Posterior vena cava (tissue), 2 donors: Measurements from ENCODE around the gene MRM1. TPM values are rescaled to one million over a fixed set of nuclear protein-coding genes. Genes with fewer than 3 reads are reported as not detected.

ENCODE experiments used
- DNase-seq: peaks from one replicate; pipeline ENCODE4 v3.0.0-alpha.2; 2020; ENCODE audit warnings: low spot score
- intact Hi-C, 2 donors: fragments of 100-400 bp; cut with DNase I; formaldehyde crosslinking; loops; one replicate each; pipeline versions ENCODE4 v1.14.1 to v1.14.2; 2022 to 2023
- long read RNA-seq, 2 donors: library from polyadenylated mRNA; unstranded; transcript quantifications; one replicate each; pipeline ENCODE4 v2.0.0, GENCODE V29; 2020 to 2021
- total RNA-seq, 2 donors: library from RNA; stranded (reverse); fragmentation: NEBNext Ultra II Directional; extraction: Animal tissue kit (Norgen Biotek cat#: 25700); gene quantifications; one replicate each; pipeline ENCODE4 v1.2.1, GENCODE V29; 2021
- donor health status: DM: yes; HTN: yes; CAD: no.
- donor health status: DM: yes; HTN: yes; CAD: no.

The MRM1 gene, protein sequence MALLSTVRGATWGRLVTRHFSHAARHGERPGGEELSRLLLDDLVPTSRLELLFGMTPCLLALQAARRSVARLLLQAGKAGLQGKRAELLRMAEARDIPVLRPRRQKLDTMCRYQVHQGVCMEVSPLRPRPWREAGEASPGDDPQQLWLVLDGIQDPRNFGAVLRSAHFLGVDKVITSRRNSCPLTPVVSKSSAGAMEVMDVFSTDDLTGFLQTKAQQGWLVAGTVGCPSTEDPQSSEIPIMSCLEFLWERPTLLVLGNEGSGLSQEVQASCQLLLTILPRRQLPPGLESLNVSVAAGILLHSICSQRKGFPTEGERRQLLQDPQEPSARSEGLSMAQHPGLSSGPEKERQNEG
- total RNA-seq, result 1 to 10 TPM; 2.9 to 3.8 TPM
- long read RNA-seq, donor 1, partial matches to known transcripts, result 0 of 1 reads
- long read RNA-seq, donor 1, other reads (novel, unspliced or antisense), result 1 of 1 reads
- long read RNA-seq, donor 2, transcript MRM1-204 (5 exons, 1,857 nt), result major isoform, 17 of 22 reads
- long read RNA-seq, donor 2, partial matches to known transcripts, result 1 of 22 reads
- long read RNA-seq, donor 2, other reads (novel, unspliced or antisense), result 4 of 22 reads

DNA sequence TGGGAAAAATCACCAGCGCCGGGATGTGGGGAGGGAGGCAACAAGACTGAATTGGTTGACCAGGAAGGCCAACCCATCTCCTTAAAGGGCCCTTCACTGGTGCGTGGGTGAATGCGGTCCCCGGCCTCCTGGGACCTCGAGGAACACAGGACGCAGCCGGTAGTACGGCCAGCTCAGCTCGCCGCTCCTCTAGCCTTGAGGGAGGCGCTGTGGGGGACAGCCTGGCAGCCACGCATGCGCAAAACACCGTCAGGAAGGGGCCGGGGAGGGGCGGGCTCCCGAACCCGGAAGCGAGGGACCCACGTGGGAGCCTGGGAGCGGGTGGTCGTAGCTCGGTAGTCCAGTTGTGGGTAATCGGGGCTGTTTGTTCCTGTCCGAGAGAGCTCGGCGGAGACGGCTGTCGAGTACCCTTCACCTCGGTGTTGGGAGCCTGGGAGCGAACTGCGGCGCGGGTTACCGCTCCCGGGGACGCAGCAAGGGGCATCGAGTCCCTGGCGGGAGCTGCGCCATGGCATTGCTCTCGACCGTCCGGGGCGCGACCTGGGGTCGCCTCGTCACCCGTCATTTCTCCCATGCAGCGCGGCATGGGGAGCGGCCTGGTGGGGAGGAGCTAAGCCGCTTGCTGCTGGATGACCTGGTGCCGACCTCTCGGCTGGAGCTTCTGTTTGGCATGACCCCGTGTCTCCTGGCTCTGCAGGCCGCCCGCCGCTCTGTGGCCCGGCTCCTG, at the start of gene MRM1:
MRM1 (plus strand) TSS at position 281 of the 727 bp plus-strand sequence; CDS start at position 509, 228 bp downstream.
- DNase-seq, result peak; percentile 98
- intact Hi-C loops, result no loop called here

DNA sequence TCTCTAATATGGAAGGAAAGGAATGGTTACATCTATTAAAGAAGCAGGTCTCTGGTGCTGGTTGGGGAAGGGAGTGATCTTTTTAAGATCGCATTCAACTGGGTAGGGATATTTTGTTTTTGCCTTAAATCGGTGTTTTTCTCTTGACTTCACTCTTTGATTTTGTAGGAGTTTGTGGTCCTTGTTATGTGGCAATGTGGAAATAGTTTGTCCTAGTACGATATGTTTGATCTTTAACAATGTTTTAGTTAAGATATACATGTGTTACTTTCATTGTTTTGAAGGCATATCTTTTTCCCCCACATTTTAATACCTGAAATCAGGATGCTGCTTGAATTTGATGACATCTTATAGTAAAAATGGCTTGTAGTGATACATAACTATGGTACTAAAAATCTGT, 47.9 kb upstream of the MRM1 start:
- intact Hi-C loops, result no loop called here
- DNase-seq, result no peak

DNA sequence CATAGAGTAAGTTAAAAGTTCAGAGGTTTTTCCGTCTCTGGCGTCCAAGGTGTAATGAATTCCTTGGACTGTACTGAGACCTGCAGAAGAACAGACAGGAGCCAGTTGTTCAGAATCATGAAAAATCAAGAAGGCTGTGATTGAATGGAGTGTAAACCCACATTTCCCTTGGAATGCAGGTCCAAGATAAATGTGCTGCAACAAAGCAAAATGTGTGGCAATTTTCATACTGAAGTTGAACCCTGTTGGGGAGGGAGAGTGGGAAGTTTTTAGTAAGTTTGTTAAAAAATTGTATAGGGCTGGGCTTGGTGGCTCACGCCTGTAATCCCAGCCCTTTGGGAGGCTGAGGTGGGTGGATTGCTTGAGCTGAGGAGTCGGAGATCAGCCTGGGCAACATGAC, 35.3 kb upstream of the MRM1 start:
- DNase-seq, result no peak
- intact Hi-C loops, result loop anchor here in 1 of 2 donors (5.0 kb wide), 1 partner anchor 1479 kb away; no protein-coding TSS in a partner anchor

- no peak for DNase-seq
- intact Hi-C loops, result no loop called here
Observed at GRCh38 chr17:36575028-36575427, 26.4 kb upstream of the MRM1 start.

- intact Hi-C loops, result no loop called here
- no peak for DNase-seq
Observed at GRCh38 chr17:36576793-36577192, 24.6 kb upstream of the MRM1 start.

GRCh38 chr17:36578671-36579070, 22.7 kb upstream of the MRM1 start:
- intact Hi-C loops, result no loop called here

GRCh38 chr17:36583787-36584186, 17.6 kb upstream of the MRM1 start:
- DNase-seq, result no peak
- intact Hi-C loops, result no loop called here

More at GRCh38 chr17:36578671-36579070, 22.7 kb upstream of the MRM1 start:
- DNase-seq, result no peak

GRCh38 chr17:36586138-36586537, 15.2 kb upstream of the MRM1 start:
- DNase-seq, result no peak
- intact Hi-C loops, result no loop called here

DNA sequence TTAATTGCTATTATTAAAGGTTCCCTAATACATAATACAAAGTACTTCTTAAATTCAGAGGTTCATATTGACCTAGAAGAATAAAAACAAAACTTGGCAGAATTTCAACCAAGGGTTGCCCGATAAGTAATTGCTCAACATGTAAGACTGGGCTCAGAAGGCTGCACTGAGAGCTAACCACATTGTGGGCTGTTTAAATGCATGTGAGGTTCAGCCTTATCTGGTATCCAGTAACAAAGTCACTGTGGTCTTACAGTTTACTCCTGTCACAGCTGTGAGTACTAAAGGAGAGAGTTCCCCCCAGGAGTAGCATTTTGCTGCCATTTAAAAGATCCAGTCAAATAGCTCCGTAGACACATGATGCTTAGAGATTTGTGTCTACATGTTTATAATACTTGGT, 11.3 kb upstream of the MRM1 start:
- intact Hi-C loops, result loop anchor here in 1 of 2 donors (10.0 kb wide), 1 partner anchor 1365 kb away; no protein-coding TSS in a partner anchor
- DNase-seq, result no peak

GRCh38 chr17:36591434-36592315, 9.7 kb upstream of the MRM1 start, which contains the start of gene DHRS11:
Gene DHRS11 (plus strand): TSS chr17:36591879. CDS start chr17:36592010, 131 bp downstream.
- intact Hi-C loops, result loop anchor here in 1 of 2 donors (10.0 kb wide), 1 partner anchor 1367 kb away; no protein-coding TSS in a partner anchor
- DNase-seq, result peak; percentile 94

DNA sequence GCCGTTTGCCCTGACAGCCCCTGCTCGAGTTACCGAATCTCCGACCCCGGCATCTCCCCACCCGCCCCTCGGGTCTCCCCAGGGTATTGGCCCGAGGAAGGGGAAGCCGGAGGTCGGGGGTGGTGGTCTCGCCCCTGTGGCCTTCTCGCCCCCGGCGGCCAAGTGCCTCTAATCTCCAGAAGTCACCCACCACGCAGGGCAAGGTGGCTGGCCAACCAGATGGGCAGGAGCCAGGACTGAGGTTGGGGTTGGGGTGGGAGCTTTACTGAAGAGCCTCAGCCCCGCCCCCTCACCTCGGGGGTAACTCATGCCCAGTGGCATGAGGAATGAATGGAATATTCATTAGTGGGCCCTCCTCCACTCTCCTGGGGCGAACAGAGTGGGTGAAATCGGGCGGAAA, 9.1 kb upstream of the MRM1 start:
- intact Hi-C loops, result loop anchor here in 1 of 2 donors (10.0 kb wide), 1 partner anchor 1368 kb away; no protein-coding TSS in a partner anchor
- peak; percentile 81 for DNase-seq

GRCh38 chr17:36592716-36593321, 8.6 kb upstream of the MRM1 start:
- DNase-seq, result peak; percentile 53

GRCh38 chr17:36593656-36594316, 7.6 kb upstream of the MRM1 start:
- intact Hi-C loops, result loop anchor here in 1 of 2 donors (10.0 kb wide), 1 partner anchor 1369 kb away; no protein-coding TSS in a partner anchor
- peak; percentile 41 for DNase-seq

More at GRCh38 chr17:36592716-36593321, 8.6 kb upstream of the MRM1 start:
- intact Hi-C loops, result loop anchor here in 1 of 2 donors (10.0 kb wide), 1 partner anchor 1368 kb away; no protein-coding TSS in a partner anchor

- intact Hi-C loops, result loop anchor here in 1 of 2 donors (5.0 to 10.0 kb wide), 2 partner anchors 767 to 1370 kb away; no protein-coding TSS in a partner anchor
- peak; percentile 66 for DNase-seq
Observed at GRCh38 chr17:36594626-36595401, 6.6 kb upstream of the MRM1 start.

DNA sequence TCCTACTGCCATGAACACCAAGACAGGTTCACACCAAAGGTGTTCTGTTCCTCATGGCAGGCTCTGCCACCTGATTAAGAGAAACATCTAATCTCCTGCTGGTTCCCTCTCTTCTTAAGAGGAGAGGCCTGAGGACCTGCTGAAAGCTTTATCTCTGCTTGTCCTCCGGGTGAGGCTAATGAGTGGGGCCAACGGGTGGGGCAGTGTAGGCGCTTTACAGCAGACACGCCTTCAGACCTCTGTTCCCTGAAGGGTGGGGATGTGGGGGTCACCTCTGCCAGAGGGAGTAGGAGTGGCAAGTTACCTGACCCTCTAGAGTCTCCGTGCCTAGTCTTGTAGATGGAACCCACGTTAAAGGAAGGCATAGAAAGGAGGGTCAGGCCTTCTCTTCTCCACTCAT, 4.2 kb upstream of the MRM1 start:
- peak; percentile 50 for DNase-seq
- intact Hi-C loops, result loop anchor here in 1 of 2 donors (5.0 to 10.0 kb wide), 2 partner anchors 765 to 1372 kb away; no protein-coding TSS in a partner anchor
